ENCODE data around the gene CST9. TPM values are rescaled to one million over a fixed set of nuclear protein-coding genes. Genes with fewer than 3 reads are reported as not detected.
"Not testable (repeated sequence)": the region's sequence is repeated elsewhere in the genome, so short reads cannot be mapped to it uniquely, and the experiment has no call there.

The CST9 gene
- total RNA-seq, 8 experiments from 2014 or later, result 0.17 to 0.54 (median 0.38) TPM; not detected in 3

DNA sequence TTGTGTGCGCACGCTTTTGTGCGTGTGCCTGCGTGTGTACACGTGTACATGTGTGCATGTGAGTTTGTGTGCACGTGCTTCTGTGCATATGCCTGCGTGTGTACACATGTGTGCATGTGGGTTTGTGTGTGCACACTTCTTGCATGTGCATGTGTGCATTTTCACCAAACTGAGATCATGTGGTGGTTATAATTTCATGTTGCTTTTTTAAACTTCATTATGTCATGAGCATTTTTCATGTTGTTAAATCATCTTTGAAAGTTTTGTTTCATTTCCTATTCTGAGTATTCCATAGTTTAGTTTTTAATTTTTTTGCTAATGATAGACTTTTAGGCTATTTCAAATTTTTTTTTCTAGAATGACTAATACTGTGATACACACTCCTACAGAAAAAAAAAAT is 38.4 kb upstream of the CST9 start:
- whole genome bisulfite sequencing, 10 experiments, result 74 to 100% (median 98%) methylated on average over 1 to 7 of the region's 7 CpGs; no CpG with 5 or more reads in 2 of the 10 experiments
- no peak overlapping the region for H3K27ac ChIP-seq
- no peak overlapping the region for H3K4me3 ChIP-seq
- H3K4me1 ChIP-seq (replicated peaks in 1 of 2), result no peaks in the 10 kb centered on the region
- in situ Hi-C loops (cut with MboI; ENCODE audit: low pct_unique_long_range_greater_than_20kb in 2 of 9, low sequenced_read_pairs in 9 of 9, unreplicated experiment in 9 of 9), result no loop called here
- ATAC-seq (replicated peaks in 6 of 8), result no peak

DNA sequence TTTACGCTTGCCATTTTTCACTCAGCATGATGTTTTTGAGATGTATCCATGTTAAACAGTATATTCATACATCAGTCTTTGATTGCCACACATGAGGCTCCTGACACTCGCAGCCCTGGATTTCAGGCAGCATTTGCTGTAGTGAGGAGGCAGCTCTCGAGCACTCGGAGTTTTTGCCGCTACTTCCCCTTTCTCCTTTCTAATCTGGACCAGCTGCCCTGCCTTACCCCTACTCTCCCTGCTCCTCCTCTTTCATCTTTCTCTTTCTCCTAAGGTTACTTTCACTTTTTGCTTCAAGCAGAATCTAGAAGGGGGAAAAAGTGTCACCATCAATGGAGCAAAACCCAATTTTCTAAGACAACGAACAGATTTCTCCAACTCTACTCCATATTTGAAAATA is 37.9 kb upstream of the CST9 start:
- no peak overlapping the region for H3K4me3 ChIP-seq
- 57 to 95% (median 82%) methylated on average over 1 to 6 of the region's 6 CpGs; no CpG with 5 or more reads in 1 of the 10 experiments for WGBS, 10 experiments
- H3K27ac ChIP-seq, result no peak overlapping the region
- H3K4me1 ChIP-seq (replicated peaks in 1 of 2), result no peaks in the 10 kb centered on the region
- no peak for ATAC-seq (replicated peaks in 6 of 8)
- in situ Hi-C loops (cut with MboI; ENCODE audit: low pct_unique_long_range_greater_than_20kb in 2 of 9, low sequenced_read_pairs in 9 of 9, unreplicated experiment in 9 of 9), result no loop called here

GRCh38 chr20:23641936-23642751 is 36.4 kb upstream of the CST9 start:
- 30 to 82% (median 57%) methylated on average over 1 to 10 of the region's 12 CpGs; no CpG with 5 or more reads in 3 of the 10 experiments for WGBS, 10 experiments
- in situ Hi-C loops (cut with MboI; ENCODE audit: low pct_unique_long_range_greater_than_20kb in 2 of 9, low sequenced_read_pairs in 9 of 9, unreplicated experiment in 9 of 9), result no loop called here

DNA sequence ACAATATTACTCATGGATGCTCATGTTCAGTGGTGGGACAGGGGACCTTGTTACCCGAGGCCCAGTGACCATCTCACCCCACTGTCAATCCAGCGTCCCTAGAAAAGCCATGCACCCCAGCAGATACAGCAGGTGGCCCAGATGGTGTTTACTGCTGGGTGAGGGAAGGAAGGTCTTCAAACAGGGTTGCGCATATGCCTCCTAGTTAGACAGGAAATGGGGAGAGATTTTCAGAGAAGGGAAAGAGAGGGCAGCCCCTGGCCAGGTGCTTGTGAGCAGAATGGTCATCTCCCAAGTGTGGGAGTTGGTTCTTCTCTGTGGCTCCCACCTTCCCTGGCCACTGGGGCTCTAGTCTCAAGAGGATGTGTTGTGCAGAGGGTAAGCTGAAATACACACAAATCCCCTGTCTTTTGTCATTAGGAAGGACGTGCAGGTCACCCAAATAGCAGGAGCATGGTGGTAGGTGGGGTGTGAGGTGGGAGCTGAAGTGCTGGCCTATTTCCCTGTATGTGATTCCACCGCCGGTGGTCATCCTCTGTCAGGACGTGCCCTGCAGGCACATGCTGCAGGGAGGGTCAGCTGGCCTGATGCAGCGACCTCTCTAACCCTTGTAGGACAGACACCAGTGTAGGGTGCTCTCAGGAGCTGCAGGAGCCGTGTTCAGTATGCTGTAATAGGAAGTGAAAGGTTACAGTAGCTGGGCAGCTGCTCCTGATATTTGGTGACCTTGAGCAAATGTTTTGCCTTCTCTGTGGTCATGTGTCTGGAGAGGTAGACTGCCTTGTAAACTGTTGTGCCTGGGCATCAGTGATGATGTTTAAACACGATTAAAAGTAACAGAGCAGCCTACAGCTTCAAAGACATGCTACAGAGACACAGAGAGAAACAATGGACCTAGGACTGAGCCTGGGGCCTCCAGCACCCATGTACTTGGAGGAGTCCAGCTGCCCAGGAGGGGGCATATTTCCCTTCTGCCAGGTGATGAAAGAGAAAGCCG is 35.3 kb upstream of the CST9 start:
- no peak overlapping the region for H3K27ac ChIP-seq
- in situ Hi-C loops (cut with MboI; ENCODE audit: low pct_unique_long_range_greater_than_20kb in 2 of 9, low sequenced_read_pairs in 9 of 9, unreplicated experiment in 9 of 9), result no loop called here
- H3K4me1 ChIP-seq (replicated peaks in 1 of 2), result peaks cover 9% of the 10 kb centered on the region in 2 donors
- ATAC-seq (replicated peaks in 6 of 8), result no peak
- no peak overlapping the region for H3K4me3 ChIP-seq
- 66 to 100% (median 84%) methylated on average over 1 to 5 of the region's 11 CpGs; no CpG with 5 or more reads in 2 of the 10 experiments for WGBS, 10 experiments

More at GRCh38 chr20:23641936-23642751, 36.4 kb upstream of the CST9 start:
- Histone ChIP-seq H3K4me1 (replicated peaks in 1 of 2) (no peaks in the 10 kb centered on the region), H3K4me3 (no peak overlapping the region), H3K27ac (no peak overlapping the region)
- ATAC-seq (replicated peaks in 6 of 8), result no peak

DNA sequence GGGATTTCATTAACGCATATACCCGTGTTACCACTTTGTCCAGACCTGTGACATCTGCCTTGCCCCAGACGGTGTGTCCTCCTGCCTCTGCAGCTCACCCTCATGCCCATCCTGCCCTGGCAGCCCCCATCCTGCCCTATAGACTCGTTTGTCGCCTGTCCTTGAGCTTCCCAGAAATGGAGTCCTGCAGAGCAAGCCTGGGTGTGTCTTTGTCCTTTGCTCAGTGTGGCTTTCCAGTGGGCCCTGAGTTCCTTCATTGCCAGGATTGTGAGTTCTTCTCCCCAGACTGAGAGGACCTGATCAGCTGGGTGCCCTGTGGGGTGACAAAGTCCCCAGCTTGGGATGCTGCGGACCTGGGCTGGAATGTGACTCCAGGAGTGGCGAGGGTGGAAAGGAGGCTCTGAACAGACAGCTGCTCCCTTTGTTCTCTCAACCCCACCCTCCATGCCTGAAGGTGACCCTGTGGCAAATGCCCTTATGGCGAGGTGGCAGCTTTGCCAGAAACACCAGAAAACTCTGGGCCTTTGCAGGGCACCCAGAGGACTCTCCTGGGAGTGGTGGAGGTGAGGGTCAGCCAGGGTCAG is 34.4 kb upstream of the CST9 start:
- 78 to 82% (median 80%) methylated on average over 2 to 4 of the region's 8 CpGs; no CpG with 5 or more reads in 6 of the 10 experiments for WGBS, 10 experiments
- in situ Hi-C loops (cut with MboI; ENCODE audit: low pct_unique_long_range_greater_than_20kb in 2 of 9, low sequenced_read_pairs in 9 of 9, unreplicated experiment in 9 of 9), result no loop called here
- Histone ChIP-seq H3K4me1 (replicated peaks in 1 of 2) (peaks cover 11 to 14% of the 10 kb centered on the region in 2 donors), H3K4me3 (no peak overlapping the region), H3K27ac (no peak overlapping the region)
- ATAC-seq (replicated peaks in 6 of 8), result no peak

GRCh38 chr20:23639490-23639958 is 33.8 kb upstream of the CST9 start:
- 60 to 100% (median 100%) methylated on average over 1 to 2 of the region's 8 CpGs; no CpG with 5 or more reads in 6 of the 10 experiments for WGBS, 10 experiments

DNA sequence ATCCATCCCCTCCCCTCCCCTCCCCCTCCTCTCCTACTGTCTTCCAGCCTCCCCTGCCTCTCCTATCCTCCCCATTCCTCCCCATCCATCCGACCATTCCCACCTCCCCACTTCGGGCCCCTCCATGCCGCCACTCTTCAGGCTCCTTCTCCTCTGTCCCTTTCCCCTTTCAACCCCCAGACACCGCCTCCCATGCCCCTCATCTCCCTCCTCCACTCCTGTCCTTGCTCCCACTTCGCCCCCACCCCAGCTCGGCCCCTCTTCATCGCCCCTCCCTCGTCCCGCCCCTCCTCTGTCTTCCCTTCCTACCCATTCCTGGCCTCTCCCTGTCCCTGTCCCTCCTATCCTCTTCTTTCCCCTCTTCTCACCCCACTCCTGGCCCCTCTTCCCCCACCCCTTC is 32.6 kb upstream of the CST9 start:
- Histone ChIP-seq H3K4me3 (no peak overlapping the region), H3K4me1 (replicated peaks in 1 of 2) (peaks cover 15 to 18% of the 10 kb centered on the region in 2 donors), H3K27ac (no peak overlapping the region)
- ATAC-seq (replicated peaks in 6 of 8), result no peak
- in situ Hi-C loops (cut with MboI; ENCODE audit: low pct_unique_long_range_greater_than_20kb in 2 of 9, low sequenced_read_pairs in 9 of 9, unreplicated experiment in 9 of 9), result no loop called here
- WGBS, 10 experiments, result no CpG with 5 or more reads among the region's 9 CpGs

More at GRCh38 chr20:23639490-23639958, 33.8 kb upstream of the CST9 start:
- peaks cover 11 to 14% of the 10 kb centered on the region in 2 donors for H3K4me1 ChIP-seq (replicated peaks in 1 of 2)
- ATAC-seq (replicated peaks in 6 of 8), result no peak
- H3K27ac ChIP-seq, result no peak overlapping the region
- in situ Hi-C loops (cut with MboI; ENCODE audit: low pct_unique_long_range_greater_than_20kb in 2 of 9, low sequenced_read_pairs in 9 of 9, unreplicated experiment in 9 of 9), result no loop called here
- no peak overlapping the region for H3K4me3 ChIP-seq

DNA sequence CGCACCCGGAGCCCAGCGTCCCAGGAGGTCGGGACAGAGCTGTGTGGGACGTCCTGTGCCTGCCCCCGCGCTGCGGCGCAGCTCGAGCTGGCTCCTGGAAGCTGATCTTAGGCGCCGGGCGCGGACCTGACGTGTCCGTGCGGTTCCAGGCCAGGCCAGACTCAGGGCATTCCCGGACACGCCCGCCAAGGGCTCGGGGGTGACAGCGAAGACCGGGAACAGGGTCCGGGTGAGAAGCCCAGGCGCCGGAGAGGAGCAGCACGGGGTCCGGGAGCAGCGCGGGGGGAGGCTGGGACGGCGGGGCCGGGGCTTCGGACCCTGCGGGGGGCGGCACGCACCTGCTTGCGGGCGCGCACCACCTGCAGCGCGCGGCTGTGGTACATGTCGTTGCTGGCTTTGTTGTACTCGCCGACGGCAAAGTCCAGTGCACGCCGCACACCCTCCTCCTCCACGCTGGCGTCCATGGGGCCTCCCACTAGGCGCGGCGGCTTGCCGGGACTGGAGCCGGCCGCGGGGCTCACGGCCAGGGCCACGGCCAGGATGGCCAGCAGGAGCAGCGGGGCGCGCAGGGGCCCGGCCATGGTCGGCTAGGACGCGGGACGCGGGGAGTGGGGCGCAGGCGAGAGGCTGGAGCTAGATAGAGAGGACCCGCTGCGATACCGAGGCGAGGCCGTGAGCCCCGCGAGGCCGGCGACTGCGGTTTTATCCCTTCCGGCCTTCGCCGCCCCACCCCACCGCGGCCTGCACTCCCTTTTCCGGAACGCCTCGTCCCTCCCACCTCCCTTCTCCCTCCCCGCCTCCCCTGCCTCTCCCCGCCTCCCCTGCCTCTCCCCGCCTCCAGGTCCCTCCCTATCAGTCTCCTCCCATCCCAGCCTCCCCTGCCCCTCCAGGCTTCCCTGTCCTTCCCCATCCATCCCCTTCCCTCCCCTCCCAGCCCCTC is 31.8 kb upstream of the CST9 start, which contains the start of gene CST3:
Gene CST3, minus strand, starts transcription at position 674 of the 940 bp plus-strand sequence. Its CDS starts 93 bp downstream, at position 581.
- WGBS, 10 experiments, result no CpG with 5 or more reads among the region's 92 CpGs
- H3K4me1 ChIP-seq (replicated peaks in 1 of 2), result peaks cover 19 to 22% of the 10 kb centered on the region in 2 donors
- in situ Hi-C loops (cut with MboI; ENCODE audit: low pct_unique_long_range_greater_than_20kb in 2 of 9, low sequenced_read_pairs in 9 of 9, unreplicated experiment in 9 of 9), result no loop called here
- H3K4me3 ChIP-seq, result peak within 1 kb of the TSS; percentile 50 to 90 (median 72)
- ATAC-seq (replicated peaks in 6 of 8), result peak; percentile 65 to 82 (median 78)
- peak within 1 kb of the TSS; percentile 74 to 85 for H3K27ac ChIP-seq

DNA sequence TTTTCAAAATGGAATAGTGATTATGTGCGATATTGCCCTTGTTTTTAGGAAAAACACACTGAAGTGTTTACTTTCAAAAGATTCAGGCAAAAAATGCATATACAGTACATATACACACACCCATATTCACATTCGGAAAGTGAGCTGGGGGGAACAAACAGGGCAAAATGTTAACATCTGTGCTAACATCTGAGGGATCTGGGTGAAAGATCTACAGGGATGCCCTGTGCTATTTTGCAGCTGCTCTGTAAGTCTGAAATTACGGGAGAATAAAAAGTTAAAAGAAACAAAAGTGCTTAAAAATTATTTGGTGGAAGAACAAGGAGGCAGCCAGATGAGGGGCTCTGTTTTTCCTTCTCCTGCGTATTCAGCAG is 31.2 kb upstream of the CST9 start:
- H3K4me1 ChIP-seq (replicated peaks in 1 of 2), result peaks cover 19 to 22% of the 10 kb centered on the region in 2 donors
- ATAC-seq (replicated peaks in 6 of 8), result no peak
- 0 to 31% (median 3%) methylated on average over 1 to 3 of the region's 4 CpGs; no CpG with 5 or more reads in 4 of the 10 experiments for WGBS, 10 experiments
- H3K27ac ChIP-seq, result peak overlapping the region in 1 of 2 donors; percentile 85
- in situ Hi-C loops (cut with MboI; ENCODE audit: low pct_unique_long_range_greater_than_20kb in 2 of 9, low sequenced_read_pairs in 9 of 9, unreplicated experiment in 9 of 9), result no loop called here
- peak overlapping the region; percentile 50 to 90 (median 72) for H3K4me3 ChIP-seq

GRCh38 chr20:23636182-23636907 is 30.6 kb upstream of the CST9 start:
- in situ Hi-C loops (cut with MboI; ENCODE audit: low pct_unique_long_range_greater_than_20kb in 2 of 9, low sequenced_read_pairs in 9 of 9, unreplicated experiment in 9 of 9), result no loop called here
- H3K4me1 ChIP-seq (replicated peaks in 1 of 2), result peaks cover 19 to 22% of the 10 kb centered on the region in 2 donors
- peak overlapping the region; percentile 50 to 90 (median 72) for H3K4me3 ChIP-seq
- ATAC-seq (replicated peaks in 6 of 8), result no peak
- WGBS, 10 experiments, result 0 to 100% (median 51%) methylated on average over 1 to 8 of the region's 19 CpGs; no CpG with 5 or more reads in 4 of the 10 experiments
- no peak overlapping the region for H3K27ac ChIP-seq

- H3K4me1 ChIP-seq (replicated peaks in 1 of 2), result peaks cover 19 to 22% of the 10 kb centered on the region in 2 donors
- in situ Hi-C loops (cut with MboI; ENCODE audit: low pct_unique_long_range_greater_than_20kb in 2 of 9, low sequenced_read_pairs in 9 of 9, unreplicated experiment in 9 of 9), result not testable (repeated sequence)
Measured at GRCh38 chr20:23635768-23636090, 30.0 kb upstream of the CST9 start.

More at GRCh38 chr20:23635768-23636090, 30.0 kb upstream of the CST9 start:
- H3K4me3 ChIP-seq; H3K27ac ChIP-seq; ATAC-seq (replicated peaks in 6 of 8): not testable (repeated sequence)
- 33 to 88% (median 71%) methylated on average over 1 of the region's 2 CpGs; no CpG with 5 or more reads in 5 of the 10 experiments for WGBS, 10 experiments
